Astrocyte of the hippocampus (primary cell): ENCODE measurements around the gene SNAI3.

Experiments
- DNase-seq: peaks from one replicate; pipeline ENCODE4 v3.0.0; 2011; ENCODE audit warnings: low read depth, low spot score

Gene SNAI3

DNA sequence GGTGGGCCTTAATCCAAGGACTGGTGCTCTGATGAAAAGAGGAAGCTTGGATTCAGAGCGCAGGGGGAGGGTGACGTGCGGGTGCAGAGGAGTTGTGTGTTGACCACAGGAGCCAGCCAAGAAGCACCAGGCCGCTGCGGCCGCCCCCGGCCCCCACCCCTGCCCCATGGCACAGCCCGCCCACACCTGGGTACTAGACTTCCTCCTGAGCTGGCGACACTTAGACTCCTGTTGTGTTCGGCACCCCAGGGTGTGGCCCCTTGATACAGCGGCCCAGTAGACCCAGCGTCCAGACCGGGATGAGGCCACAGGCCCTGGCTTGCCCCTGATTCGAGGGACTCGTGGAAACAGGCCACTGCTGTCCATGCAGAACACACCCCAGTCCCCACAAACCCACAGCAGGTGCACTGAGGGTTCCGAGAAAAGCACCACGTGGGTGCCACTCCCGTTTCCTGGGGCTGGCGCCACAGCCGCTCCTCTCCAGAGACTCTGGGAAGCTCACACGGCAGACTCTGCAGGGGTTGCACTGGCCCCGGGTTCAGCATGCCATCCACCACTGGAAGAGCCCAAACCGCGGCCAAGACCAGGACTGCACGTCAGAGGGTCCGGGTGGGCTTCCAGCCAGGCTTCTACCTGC is 5.7 kb upstream of the SNAI3 start:
- DNase-seq = no peak

DNA sequence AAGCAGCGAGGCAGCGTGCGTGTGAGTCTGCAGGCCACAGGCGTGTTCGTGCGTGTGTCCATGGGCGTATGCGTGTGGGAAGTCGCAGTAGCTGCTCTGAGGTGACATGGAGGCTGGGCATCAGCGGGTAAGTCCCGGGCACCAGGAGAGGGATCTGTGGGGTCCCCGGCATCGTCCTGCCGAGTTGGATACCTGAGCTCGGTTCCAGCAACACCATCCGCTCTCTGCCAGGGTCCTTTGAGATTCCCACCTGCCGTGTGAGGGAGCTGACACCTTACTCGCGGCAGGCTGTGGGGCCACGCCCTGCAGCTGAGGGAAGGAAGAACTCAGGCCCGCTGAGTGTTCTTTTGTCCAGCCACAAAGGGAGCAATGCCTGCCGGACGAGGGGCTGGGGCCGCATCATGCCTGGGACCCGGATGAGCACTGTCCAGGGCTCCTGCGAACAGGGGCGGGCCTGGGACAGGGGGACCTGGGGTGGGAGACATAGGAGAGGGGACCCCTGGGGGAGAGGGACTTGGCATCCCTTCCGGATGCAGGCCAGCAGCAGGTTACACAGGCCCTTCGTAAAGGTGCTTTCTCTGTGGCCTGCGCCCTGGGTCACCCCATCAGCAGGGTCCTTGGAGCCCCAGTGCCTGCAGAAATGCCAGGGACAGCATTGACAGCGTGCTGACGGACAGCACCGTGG is 5.0 kb upstream of the SNAI3 start:
- no peak for DNase-seq

DNA sequence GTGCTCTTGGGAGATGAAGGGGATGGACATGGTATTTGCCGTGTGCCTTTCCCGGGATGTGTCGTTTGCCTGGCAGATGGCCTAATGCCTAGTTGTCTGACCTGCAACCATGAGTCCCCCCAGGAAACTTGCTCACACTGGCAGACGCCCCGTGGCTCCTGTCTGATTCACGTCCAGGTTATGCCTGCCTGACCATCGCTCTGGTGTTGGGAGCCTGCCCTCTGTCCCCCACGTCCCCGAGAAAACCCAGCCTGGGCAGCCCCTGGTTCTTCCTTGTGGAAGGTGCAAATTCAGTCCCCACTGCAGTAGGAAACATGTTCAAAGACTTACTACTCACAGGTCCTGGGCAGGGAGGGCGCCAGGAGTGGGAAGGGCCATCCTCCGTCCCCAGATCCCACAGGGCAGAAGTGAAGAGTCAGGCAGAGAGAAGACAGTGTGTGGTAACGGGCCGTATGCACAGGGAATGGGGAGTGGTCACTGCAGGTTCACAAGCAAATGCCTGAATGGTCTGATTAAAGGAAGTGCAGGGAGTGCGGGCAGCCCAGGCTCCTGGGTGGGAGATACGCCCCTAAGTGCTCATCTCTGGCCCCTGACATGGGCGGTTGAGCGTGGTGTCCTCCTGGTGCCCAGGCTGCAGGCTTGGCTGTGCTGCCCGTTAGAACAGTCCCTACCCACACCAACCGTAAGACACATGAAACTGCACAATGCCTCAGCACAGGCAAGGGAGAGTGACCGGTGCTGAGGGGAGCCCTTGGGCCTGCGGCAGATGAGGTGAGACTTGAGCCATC is 4.2 kb upstream of the SNAI3 start:
- DNase-seq = no peak

DNA sequence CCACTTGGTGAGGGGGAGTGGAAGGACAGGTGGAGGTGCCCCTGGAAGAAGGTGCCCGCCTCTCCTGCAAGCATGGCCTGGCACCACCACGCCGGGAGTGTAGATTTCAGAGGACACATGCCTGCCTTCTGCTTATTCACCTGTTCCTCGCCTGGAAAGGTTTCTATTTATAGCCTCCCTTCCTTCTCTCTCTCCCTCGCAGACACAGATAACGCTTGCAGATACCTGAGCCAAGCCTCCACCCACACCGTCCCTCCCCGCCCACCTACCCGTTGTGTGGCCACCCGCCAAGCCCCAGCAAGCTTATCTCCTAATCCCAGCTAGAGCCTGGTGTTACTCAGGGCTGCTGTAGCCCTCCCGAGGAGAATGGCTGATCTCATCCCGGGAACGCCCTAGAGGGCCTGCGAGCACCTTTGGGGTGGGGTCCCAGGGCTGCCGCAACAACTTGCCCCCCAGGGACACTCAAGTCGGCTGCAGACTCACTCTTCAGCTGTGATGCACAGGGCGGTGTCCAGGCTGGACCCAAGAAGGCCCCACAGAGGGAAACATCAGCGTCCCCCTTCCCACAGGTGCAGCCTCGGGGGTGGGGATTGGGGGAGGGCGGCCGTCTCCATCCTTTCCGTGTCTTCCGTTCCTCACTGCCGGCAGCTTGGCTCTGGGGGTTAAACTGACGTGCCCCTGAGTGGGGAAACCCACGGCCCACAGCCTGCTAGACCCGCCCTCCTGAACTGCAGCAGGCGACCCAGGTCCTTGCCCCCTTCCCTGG is 1.9 kb upstream of the SNAI3 start:
- DNase-seq = no peak

DNA sequence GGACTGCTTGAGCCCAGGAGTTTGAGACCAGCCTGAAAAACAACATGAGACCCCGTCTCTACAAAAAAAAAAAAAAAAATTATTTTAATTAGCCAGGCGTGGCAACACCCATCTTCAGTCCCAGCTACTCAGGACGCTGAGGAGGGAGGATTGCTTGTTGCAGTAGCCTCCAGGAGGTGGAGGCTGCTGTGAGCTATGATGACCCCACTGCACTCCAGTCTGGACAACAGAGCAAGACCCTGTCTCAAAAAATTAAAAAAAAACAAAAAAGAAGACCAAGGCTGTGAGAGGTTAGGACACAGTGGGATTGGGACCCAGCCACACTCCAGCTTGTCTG is 1.3 kb upstream of the SNAI3 start:
- no peak for DNase-seq

DNA sequence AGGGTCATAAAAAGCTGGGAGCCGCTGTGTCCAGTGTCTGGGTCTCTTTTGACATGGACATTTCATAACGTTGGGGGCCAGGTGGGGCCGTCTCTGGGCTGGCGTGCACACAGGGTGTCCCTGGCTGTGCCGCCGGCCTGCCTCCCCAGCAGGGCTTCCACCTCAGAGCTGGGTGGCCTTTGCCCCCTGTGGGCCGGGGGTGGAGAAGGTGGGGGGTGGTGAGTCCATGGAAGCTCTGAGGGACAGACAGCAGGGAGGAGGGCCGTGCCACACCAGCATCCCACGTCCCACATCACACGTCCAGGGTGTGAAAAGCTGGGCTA is 908 bp upstream of the SNAI3 start:
- DNase-seq = no peak

DNA sequence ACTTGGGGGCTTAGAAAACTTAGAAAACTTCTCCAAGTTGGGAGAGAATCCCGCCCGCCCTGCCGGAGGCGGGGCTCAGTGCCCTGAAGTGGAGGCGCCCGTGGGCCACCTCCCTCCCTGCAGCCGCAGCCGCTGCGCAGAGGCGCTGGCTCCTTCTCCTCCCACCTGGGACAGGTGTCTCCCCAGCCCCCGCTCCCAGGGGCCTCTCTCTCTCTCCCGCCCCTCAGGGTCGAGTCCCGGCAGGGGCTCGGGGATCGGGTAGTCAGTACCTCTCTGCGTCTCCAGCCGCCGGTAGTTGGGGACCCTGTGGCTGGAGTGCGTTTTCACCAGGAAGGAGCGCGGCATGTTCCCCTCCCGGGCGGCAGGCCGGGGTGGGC is 257 bp downstream of the SNAI3 start:
- peak; percentile 30 for DNase-seq

DNA sequence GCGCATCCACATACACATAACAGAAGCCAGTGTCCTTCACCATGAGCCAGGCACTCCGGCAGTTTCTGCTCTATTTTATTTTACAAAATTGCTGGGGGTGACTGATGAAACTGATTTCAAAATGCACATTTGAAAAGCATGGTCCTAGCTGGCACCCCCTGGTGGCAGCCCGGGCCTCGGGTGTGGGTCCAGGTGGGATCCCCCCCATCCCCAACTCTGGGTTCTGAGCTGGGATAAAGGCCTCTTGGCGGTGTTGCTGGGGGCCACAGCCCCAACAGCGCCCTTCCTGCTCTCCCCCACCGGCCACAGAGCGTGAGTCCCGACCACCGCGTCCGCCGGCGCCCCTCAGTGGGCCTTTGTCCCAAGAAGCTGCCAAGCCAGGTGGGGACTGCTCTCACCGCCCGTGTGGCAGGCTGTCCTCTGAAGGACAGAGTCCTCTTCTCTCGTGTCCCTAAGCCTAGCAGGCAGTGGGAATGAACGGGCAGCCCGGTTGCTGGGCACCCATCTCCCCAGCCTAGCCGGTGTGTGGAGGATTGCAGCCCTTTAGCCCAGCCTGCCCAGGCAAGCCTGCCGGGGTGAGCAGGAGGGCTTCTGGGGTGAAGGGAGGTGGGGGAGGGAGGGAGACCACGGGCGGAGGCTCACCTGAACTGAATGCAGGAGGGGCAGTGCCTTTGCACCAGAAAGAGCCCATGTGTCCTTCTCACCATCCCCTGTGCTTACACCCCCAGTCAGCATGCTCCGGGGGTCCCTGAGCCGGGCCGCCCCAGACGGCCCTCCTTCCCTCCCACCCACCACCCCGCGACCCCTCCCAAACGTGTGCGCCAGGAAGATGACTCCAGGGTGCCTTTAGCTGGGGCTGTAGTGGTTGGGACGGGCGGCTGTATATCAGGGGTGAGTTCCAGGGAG is 898 bp downstream of the SNAI3 start:
- peak; percentile 62 for DNase-seq

DNA sequence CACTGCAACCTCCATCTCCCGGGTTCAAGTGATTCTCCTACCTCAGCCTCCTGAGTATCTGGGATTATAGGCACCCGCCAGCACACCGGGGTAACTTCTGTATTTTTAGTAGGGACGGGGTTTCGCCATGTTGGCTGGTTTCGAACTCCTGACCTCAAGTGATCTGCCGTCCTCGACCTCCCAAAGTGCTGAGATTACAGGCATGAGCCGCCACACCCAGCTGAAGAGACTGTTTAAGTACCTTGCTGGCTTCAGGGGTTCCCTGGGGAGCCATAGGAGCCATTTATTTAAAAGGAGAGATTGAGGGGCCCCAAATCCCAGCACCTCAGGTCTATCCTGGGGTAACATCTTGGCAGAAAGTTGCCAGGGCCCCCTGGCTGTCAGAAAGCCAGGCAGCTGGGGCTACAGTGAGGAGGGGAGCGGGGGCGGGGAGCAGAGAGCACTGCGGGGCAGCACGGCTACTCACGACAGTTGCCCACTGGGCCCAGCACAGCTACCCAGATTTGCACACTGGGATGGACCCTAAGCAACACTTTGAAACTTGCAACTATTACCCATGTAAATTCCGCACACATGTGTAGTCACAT is 1.6 kb downstream of the SNAI3 start:
- DNase-seq = no peak

DNA sequence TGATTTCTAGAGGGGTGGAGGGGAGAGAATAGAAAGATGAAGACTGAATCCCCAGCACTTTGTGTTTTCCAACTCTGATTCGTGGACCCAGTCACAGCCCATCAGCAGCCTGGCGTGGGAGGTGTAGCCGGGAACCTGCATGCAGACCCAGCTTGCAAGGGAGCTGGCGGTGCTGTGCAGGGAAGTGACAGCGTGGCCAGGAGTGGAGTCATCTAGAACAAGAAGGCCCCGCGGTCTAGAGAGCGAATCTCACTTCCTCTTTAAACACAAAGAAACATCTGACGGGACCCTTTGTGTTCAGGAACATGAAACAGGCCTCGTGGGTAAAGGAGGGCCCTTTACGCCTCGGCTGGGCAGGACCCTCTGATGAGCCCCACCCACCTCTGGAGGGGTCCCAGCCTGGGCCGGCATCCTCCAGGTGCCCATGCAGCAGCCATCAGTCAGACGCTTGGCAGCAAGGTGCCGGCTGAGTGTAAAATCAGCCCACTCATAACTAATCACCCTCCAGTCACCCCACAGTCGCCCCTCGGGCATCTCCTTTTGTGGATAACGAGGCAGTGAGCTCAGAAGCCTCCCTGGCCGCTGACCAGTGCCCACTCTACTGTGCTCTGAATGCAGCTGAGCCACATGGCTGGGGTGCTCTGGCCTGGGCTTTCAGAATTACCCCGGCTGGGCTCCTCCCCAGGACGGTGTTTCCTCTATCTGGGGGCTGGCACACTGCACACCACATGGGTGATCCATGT is 4.4 kb downstream of the SNAI3 start:
- peak; percentile 23 for DNase-seq

DNA sequence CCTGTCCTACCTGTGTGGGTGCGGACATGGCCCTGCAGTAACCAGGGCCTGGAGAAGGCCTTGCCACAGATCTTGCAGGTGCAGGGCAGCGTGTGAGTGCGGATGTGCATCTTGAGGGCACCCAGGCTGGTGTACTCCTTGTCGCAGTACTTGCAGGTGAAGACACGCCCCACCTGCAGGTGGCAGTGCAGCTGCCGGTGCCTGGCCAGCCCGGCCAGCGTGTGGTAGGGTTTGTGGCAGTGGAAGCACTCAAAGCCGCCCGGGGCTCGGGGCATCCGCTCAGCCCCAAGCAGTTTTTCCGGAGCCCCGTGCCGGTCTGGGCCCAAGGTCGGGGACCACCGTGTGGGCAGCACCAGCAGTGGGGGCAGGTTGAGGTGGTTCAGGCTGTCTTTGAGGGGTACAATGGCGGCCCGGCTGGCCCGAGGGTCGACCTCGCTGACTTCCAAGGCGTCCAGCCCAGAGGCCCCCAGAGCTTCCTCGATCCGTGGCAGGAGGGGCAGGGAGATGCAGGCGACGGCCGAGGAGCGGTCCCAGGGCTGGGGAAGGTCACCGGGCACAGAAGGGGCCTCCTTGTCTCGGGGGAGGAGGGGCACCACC is 5.1 kb downstream of the SNAI3 start:
- DNase-seq = peak; percentile 13

DNA sequence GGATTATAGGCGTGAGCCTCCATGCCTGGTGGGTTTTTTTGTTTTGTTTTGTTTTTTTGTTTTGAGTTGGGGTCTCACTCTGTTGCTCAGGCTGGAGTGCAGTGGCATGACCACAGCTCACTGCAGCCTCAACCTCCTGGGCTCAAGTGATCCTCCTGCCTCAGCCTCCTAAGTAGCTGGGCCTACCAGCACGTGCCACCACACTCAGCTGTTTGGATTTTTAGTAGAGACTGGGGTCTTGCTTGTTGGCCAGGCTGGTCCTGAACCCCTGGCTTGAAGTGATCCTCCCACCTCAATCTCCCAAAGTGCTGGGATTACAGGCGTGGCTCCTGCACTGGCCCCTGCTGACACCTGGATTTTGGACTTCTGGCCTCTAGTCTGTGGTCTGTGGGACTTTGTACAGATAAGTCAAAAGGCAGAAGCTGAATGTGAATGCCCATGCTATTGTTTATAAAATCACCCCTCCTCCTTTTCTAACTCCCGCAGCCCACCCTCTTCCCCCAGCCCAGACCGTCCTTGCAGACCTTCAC is 5.7 kb downstream of the SNAI3 start:
- DNase-seq = no peak

DNA sequence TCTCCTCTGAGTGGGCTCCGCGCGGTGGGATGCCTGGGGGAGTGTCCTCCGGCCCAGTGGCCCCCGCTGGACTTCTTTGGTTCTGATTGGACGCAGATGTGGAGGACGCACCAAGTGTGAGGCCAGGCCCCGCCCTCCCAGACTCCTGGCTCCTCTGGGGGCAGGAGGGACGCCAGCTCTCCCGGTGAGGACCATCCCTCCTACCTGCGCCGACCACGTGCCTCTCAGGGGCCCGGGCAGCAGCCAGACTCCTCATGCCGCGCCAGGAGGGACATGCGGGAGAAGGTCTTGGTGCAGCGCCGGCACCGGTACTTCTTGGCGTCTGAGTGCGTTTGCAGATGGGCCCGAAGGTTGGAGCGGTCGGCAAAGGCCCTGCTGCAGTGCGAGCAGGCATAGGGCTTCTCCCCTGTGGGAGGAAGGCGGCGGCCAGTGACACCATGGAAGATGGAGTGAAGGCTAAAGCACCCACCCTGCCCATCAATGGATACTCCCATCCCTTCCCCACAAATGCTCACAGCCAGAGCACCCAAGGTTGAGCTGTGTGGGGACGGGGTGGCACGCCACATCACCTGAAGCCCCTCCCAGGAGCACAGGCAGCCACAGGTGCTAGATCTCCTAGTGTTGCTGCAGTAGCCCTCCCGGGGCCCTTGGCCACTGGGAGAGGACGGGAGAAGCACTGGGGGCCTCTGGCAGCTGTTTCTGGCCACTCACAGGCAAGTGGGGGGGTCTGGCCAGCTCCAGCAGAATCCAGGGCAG is 7.9 kb downstream of the SNAI3 start:
- no peak for DNase-seq

DNA sequence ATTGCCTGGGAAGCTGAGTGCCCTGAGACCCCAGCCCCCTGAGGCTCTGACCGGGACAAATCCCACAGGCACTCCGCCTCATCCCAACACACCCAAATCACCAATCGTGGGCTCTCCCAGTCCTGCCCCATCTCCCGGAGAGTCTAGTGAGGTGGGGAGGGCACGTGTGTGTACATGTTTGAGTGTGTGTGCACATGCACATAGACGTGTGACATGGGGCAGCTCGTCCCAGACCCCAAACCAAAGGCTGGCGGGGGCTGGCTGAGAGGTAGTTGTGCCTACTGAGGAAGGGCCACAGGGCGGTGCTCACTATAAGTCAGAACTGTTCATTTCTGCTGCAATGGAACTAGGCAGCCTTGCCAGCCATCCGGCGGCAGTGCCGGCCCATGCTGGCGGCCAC is 8.6 kb downstream of the SNAI3 start:
- DNase-seq = no peak

DNA sequence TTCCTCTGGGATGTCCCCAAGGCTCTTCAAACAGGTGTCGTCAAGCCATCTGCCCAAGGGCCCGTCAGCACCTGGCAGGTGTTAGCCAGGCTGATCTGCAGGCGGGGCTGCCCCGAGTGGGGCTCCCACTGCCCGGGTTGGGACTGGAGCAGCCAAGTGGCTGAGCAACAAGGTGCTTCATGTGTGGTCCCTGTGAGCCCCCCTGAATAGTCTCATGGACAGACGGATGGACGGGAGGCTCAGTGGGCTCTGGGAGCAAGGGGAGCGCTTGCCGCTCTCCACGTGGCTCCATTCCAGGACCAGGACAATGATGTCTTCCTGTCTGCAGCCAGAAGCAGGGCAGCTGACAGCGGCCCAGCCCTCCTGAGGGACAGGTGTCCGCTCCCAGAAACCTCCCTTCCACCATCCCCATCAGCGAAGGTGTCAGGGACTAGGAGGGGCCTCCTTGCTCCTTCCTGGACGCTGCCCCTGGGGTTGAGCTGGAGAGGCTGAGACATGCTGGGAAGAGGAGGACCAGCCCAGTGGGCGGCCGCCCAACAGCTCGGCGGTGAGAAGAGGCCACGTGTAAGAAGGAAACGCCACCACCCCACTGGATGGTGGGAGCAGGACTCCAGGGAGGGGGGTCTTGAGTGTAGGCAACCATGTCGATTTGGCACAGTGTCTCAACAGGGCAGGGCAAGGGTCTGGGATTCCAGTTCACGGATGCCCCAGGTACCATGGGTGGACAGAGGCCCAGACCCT is 9.6 kb downstream of the SNAI3 start:
- DNase-seq = no peak

DNA sequence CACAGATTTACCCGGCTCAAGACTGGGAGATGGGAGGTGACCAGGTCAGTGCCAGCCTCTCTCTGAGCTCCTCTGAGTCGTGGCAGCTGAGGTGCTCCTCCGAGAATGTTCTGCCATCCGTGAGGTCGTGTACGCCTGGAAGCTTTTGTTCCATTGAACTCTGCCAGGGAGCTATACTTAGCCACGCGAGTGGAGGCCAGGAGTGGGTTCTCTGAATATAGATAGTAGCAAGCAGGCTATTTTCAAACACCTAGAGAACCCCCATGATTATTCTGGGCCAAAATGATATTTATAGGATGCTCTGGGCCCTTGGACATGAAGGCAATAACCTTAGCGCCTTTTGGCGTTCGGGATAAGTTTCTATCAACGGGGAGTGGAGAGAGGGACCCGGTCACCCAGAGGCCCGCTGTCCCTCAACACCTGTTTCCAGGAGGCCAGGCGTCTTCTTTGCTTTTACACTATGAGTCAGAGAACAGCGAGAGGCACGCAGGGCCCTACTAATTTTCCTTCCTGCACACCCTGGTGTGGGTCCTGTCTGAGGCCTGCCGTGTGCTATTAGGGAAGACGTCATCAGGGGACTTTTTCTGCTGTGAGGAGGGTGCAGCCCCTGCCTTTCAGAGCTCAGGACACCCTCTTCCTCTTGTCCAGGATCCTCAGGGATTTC is 12.5 kb downstream of the SNAI3 start:
- no peak for DNase-seq

DNA sequence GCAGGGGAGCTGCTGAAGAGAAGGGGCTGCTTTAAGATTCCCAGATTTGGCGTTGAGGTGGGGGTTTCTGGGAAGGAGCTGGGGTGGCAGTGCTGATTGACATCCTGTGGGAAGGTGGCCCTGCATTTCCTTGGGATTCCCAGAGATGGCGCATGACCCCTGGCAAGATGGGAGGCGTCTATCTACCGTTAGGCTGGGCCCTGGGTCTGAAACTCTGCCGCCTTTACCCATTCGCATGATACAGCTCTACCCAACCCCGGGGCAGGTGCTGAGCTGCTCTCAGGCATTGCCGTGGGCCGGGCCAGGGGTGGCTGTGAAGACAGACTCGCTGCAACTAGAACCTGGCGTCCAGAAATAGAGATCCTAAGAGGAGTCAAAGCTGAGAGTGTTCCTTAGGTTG is 13.5 kb downstream of the SNAI3 start:
- DNase-seq = no peak

DNA sequence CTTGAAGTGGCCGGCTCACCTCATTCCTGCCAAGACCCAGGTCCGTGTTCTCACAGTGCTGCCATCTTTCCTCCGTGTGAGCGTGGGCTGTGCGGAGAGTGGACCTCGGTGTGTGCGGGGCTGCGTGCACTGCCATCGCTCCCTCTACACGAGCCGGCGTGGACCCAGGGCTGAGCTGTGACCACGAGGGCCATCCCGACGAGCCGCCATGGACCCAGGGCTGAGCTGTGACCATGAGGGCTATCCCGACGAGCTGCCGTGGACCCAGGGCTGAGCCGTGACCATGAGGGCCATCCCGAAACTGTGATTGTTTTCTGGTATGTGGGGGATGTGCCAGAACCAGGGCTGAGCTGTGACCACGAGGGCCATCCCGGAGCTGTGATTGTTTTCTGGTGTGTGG is 14.5 kb downstream of the SNAI3 start:
- no peak for DNase-seq
